HCT116 (cell line): ENCODE results near the gene SPIN1. TPM values are rescaled to one million over a fixed set of nuclear protein-coding genes. Genes with fewer than 3 reads are reported as not detected.

Experiments
- ATAC-seq: fragments of 200-7000 bp; cut with Tn5 transposase; 2 replicates; pipeline ENCODE4 v1.9.1; 2020; ENCODE audit warnings: mild to moderate bottlenecking, moderate library complexity
- BruUV-seq: library from RNA; stranded (reverse); fragments of 400-500 nt; replicated peaks from 2 replicates; lab custom pipeline; 2021; lab: Mats Ljungman, UMichigan
- CTCF ChIA-PET: fragments of 300-600 bp; sonication (Branson Sonifier 250); formaldehyde crosslinking; loops from one replicate; lab custom pipeline; 2021; ENCODE audit warnings: antibody characterized with exemption; lab: Charles Lee
- POLR2A ChIA-PET: fragments of 300-600, 350-600 bp; sonication (Branson Sonifier 250); formaldehyde crosslinking; loops from one replicate; lab custom pipeline; 2021; ENCODE audit warnings: antibody characterized with exemption; lab: Charles Lee
- RAD21 ChIA-PET, 2 experiments: fragments of 300-600 bp; sonication (Branson Sonifier 250); formaldehyde crosslinking; loops; one replicate each; lab custom pipeline; 2023; ENCODE audit warnings: low total read pairs in 2 of 2; ENCODE audit not compliant: uncharacterized antibody in 2 of 2, unreplicated experiment in 2 of 2, low non-redundant PET in 1 of 2; lab: Charles Lee
- DNase-seq: peaks from one replicate; pipeline ENCODE4 v3.0.0-alpha.2; 2010; ENCODE audit warnings: low read depth, low spot score
- H2AFZ ChIP-seq: fragments of 200-600 bp; shearing (Covaris generic), sonication (generic); 2 replicates; pipeline ENCODE4 v1.6.1; 2017; ENCODE audit warnings: low read depth, mixed run types, mixed read lengths, antibody characterized with exemption, low read length; ENCODE audit not compliant: poor library complexity, severe bottlenecking
- H3K27ac ChIP-seq: 2 replicates; pipeline ENCODE4 v1.5.1; 2012; ENCODE audit warnings: low read depth, low read length
- H3K27me3 ChIP-seq: fragments of 200-600 bp; sonication (generic); 2 replicates; pipeline ENCODE4 v1.6.1; 2016; ENCODE audit warnings: mixed run types, low read length, mixed read lengths; ENCODE audit not compliant: insufficient read depth
- H3K36me3 ChIP-seq, 2 experiments: fragments of 200-500 bp in 1 of 2; fragments of 200-600 bp in 1 of 2; sonication (Bioruptor generic) in 1 of 2; sonication (generic) in 1 of 2; 2 replicates each; pipeline versions ENCODE4 v1.5.1 to v1.6.1; 2014 to 2016; ENCODE audit warnings: low read length in 2 of 2, inconsistent platforms in 1 of 2, mixed read lengths in 1 of 2, mixed run types in 1 of 2; ENCODE audit not compliant: insufficient read depth in 2 of 2, control insufficient read depth in 1 of 2
- H3K4me1 ChIP-seq, 2 experiments: fragments of 200-600 bp in 1 of 2; sonication (generic) in 1 of 2; 2 replicates each; pipeline versions ENCODE4 v1.5.1 to v1.6.1; 2012 to 2017; ENCODE audit warnings: low read length in 2 of 2, inconsistent platforms in 1 of 2, mild to moderate bottlenecking in 1 of 2, mixed read lengths in 1 of 2, mixed run types in 1 of 2, moderate library complexity in 1 of 2; ENCODE audit not compliant: insufficient read depth in 2 of 2, control insufficient read depth in 1 of 2
- H3K4me2 ChIP-seq: fragments of 200-600 bp; sonication (generic); 2 replicates; pipeline ENCODE4 v1.6.1; 2017; ENCODE audit warnings: mixed run types, low read length, mixed read lengths
- H3K4me3 ChIP-seq, 2 experiments: fragments of 200-600 bp in 1 of 2; sonication (generic) in 1 of 2; replicated peaks in 1 of 2; 2 replicates each; pipeline ENCODE4 v1.5.1; 2011 to 2016; ENCODE audit warnings: low read length in 2 of 2, control low read depth in 1 of 2, low read depth in 1 of 2, mild to moderate bottlenecking in 1 of 2, mixed read lengths in 1 of 2, mixed run types in 1 of 2
- H3K79me2 ChIP-seq: fragments of 200-600 bp; sonication (generic); 2 replicates; pipeline ENCODE4 v1.6.1; 2017; ENCODE audit warnings: mild to moderate bottlenecking, mixed run types, low read length, moderate library complexity, mixed read lengths; ENCODE audit not compliant: insufficient read depth
- H3K9ac ChIP-seq: fragments of 200-600 bp; sonication (generic); 2 replicates; pipeline ENCODE4 v1.6.1; 2016; ENCODE audit warnings: low read length, mixed read lengths
- H3K9me2 ChIP-seq: fragments of 200-600 bp; sonication (generic), shearing (Covaris generic); 2 replicates; pipeline ENCODE4 v1.6.1; 2017; ENCODE audit warnings: mixed run types, mild to moderate bottlenecking, moderate library complexity; ENCODE audit not compliant: insufficient read depth
- H3K9me3 ChIP-seq, 2 experiments: fragments of 200-500 bp in 1 of 2; fragments of 200-600 bp in 1 of 2; sonication (Bioruptor generic) in 1 of 2; sonication (generic) in 1 of 2; 2 replicates each; pipeline ENCODE4 v1.6.1; 2014 to 2017; ENCODE audit warnings: low read length in 2 of 2, mixed read lengths in 2 of 2, inconsistent platforms in 1 of 2, low read depth in 1 of 2, mild to moderate bottlenecking in 1 of 2, mixed run types in 1 of 2, moderate library complexity in 1 of 2; ENCODE audit not compliant: control insufficient read depth in 1 of 2, insufficient read depth in 1 of 2
- H4K20me1 ChIP-seq: fragments of 200-600 bp; sonication (generic), shearing (Covaris generic); 2 replicates; pipeline ENCODE4 v1.6.1; 2017; ENCODE audit warnings: mixed run types, mild to moderate bottlenecking, moderate library complexity; ENCODE audit not compliant: insufficient read depth
- EGR1 ChIP-seq: IDR thresholded peaks from 2 replicates; pipeline ENCODE4 v1.6.1; 2012; ENCODE audit warnings: low read depth
- EZH2 ChIP-seq: fragments of 200-600 bp; sonication (generic); IDR thresholded peaks from 2 replicates; pipeline ENCODE4 v1.6.1; 2017; ENCODE audit warnings: antibody characterized with exemption, mixed run types
- EZH2phosphoT487 ChIP-seq: fragments of 200-600 bp; IDR thresholded peaks from 2 replicates; pipeline ENCODE4 v1.6.1; 2018; ENCODE audit warnings: antibody characterized with exemption, borderline replicate concordance
- FOSL1 ChIP-seq: IDR thresholded peaks from 2 replicates; pipeline ENCODE4 v1.6.1; 2012; ENCODE audit warnings: low read depth
- JUND ChIP-seq: IDR thresholded peaks from 2 replicates; pipeline ENCODE4 v1.6.1; 2012
- POLR2A ChIP-seq: IDR thresholded peaks from 2 replicates; pipeline ENCODE4 v1.7.0; 2011; ENCODE audit warnings: borderline replicate concordance; ENCODE audit not compliant: insufficient read depth, insufficient read length; ENCODE audit errors: extremely low read depth
- RAD21 ChIP-seq: IDR thresholded peaks from 2 replicates; pipeline ENCODE4 v1.6.1; 2012; ENCODE audit warnings: low read depth, mild to moderate bottlenecking
- SRF ChIP-seq: IDR thresholded peaks from 2 replicates; pipeline ENCODE4 v1.6.1; 2012; ENCODE audit warnings: low read depth
- TCF7L2 ChIP-seq: IDR thresholded peaks from 2 replicates; pipeline ENCODE4 v1.7.0; 2011; ENCODE audit warnings: borderline replicate concordance, inconsistent platforms; ENCODE audit not compliant: insufficient read depth, insufficient read length; ENCODE audit errors: extremely low read depth
- YY1 ChIP-seq: IDR thresholded peaks from 2 replicates; pipeline ENCODE4 v1.6.1; 2011; ENCODE audit warnings: low read length, low read depth, moderate library complexity, mild to moderate bottlenecking; ENCODE audit not compliant: insufficient replicate concordance; ENCODE audit errors: extremely low read depth
- ZFX ChIP-seq: fragments of 450-650 bp; IDR thresholded peaks from 2 replicates; pipeline ENCODE4 v1.6.1; 2017
- ZNF274 ChIP-seq: fragments of 200-500 bp; sonication (Bioruptor generic); IDR thresholded peaks from 2 replicates; pipeline ENCODE4 v1.6.1; 2014; ENCODE audit warnings: mild to moderate bottlenecking, low read depth, low read length, inconsistent platforms
- intact Hi-C: fragments of 100-400 bp; cut with micrococcal nuclease; formaldehyde crosslinking; loops from 2 replicates; pipeline ENCODE4 v1.10.0; 2022
- total RNA-seq: library from RNA; stranded (reverse); gene quantifications from one replicate; pipeline ENCODE4 v1.2.1, GENCODE V29; 2021; ENCODE audit not compliant: unreplicated experiment

The SPIN1 gene
- total RNA-seq, 1 experiment from 2014 or later: 74.0 TPM

DNA sequence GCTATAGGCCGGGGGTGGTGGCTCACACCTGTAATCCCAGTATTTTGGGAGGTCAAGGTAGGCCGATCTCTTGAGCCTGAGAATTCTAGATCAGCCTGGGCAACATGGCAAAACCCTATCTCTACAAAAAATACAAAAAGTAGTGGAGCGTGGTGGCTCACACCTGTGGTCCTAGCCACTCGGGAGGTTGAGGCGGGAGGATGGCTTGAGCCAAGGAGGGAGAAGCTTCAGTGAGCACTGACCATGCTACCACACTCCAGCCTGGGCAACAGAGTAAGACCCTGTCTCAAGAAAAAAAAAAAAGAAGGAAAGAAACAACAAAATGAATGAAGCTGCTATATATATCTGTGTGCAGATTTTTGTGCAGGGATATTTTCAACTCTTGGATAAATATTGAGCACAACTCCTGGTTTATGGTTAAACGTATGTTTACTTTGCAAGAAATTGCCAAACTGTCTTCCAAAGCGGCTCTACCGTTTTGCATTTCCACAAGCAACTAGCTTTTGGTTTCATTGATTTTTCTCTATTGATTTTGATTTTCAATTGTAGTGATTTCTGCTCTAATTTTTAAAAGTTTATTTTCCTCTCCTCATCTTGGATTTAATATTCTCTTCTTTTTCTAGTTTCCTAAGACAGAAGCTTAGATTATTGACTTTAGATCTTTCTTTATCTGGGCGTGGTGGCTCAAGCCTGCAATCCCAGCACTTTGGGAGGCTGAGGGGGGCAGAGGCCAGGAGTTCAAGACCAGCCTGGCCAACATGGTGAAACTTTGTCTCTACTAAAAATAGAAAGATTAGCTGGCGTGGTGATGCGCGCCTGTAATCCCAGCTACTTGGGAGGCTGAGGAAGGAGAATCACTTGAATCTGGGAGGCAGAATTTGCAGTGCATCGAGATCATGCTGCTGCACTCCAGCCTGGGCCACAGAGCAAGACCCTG lies 49.2 kb downstream of the SPIN1 start (continued):
- TF ChIP-seq FOSL1 (no peak), JUND (no peak), ZNF274 (no peak), POLR2A (no peak)

- no peak for DNase-seq
- Histone ChIP-seq H3K4me3 (no peak overlapping the region), H3K27me3 (no peaks in the 10 kb centered on the region), H3K9me3 (no peaks in the 10 kb centered on the region), H3K79me2 (peaks cover 90% of the 10 kb centered on the region), H3K9me2 (no peaks in the 10 kb centered on the region), H3K4me1 (peaks cover 0 to 3% of the 10 kb centered on the region in 2 experiments; a peak in 2 of 4 replicates), H2AFZ (no peak overlapping the region), H3K36me3 (0 out of 4 replicates have a peak, but pooled peaks cover 0 to 2% of the 10 kb centered on the region in 2 experiments), H3K9ac (no peak overlapping the region), H3K4me2 (no peak overlapping the region)
- POLR2A ChIA-PET: no interaction called here
- CTCF ChIA-PET: no interaction called here
- no TSS peak for BruUV-seq
- RAD21 ChIA-PET: no interaction called here
- ATAC-seq: no peak
- TF ChIP-seq RAD21 (no peak), TCF7L2 (no peak), EZH2 (no peak), YY1 (no peak), EZH2phosphoT487 (no peak), ZFX (no peak), SRF (no peak), EGR1 (no peak)
- TF ChIP-seq, all 23 proteins: peak for 0
- no peak overlapping the region for H3K27ac ChIP-seq
- H4K20me1 ChIP-seq: peaks cover 13% of the 10 kb centered on the region; the same call in 1 of the 2 replicates
- intact Hi-C loops: no loop called here
Measured at GRCh38 chr9:88438811-88439210, 50.6 kb downstream of the SPIN1 start.
